ENCODE measurements around the gene ARHGAP44.

The ARHGAP44 gene

GRCh38 chr17:13029340-13029739, 240.0 kb downstream of the ARHGAP44 start:
- DNase-seq: no peak

- no peak for DNase-seq
These were observed 240.8 kb downstream of the ARHGAP44 start for GRCh38 chr17:13030056-13030455.

- peak; percentile 58 for DNase-seq
These were observed 241.4 kb downstream of the ARHGAP44 start for GRCh38 chr17:13030459-13031300.

- peak; percentile 60 for DNase-seq
These were observed 242.5 kb downstream of the ARHGAP44 start for GRCh38 chr17:13031718-13032350.

- DNase-seq: no peak
These were observed 246.1 kb downstream of the ARHGAP44 start for GRCh38 chr17:13035420-13035819.

GRCh38 chr17:13036751-13037150, 247.5 kb downstream of the ARHGAP44 start:
- DNase-seq: no peak

GRCh38 chr17:13038931-13039665, 249.8 kb downstream of the ARHGAP44 start:
- no peak for DNase-seq
